HEK293 (cell line): ENCODE data around the gene NHERF2.

Experiments
- CTCF ChIA-PET: fragments of 350-600 bp; formaldehyde crosslinking; extraction: SDS; loops from one replicate; lab custom pipeline; 2021; ENCODE audit warnings: antibody characterized with exemption; lab: Yijun Ruan, JAX
- POLR2A ChIA-PET: fragments of 300-600 bp; formaldehyde crosslinking; extraction: SDS; loops from one replicate; lab custom pipeline; 2020; ENCODE audit warnings: antibody characterized with exemption, inconsistent platforms; lab: Yijun Ruan, JAX
- H3K27ac ChIP-seq: fragments of 200-500 bp; sonication (Bioruptor generic); 2 replicates; pipeline ENCODE4 v1.5.1; 2014; ENCODE audit warnings: low read depth, low read length, control low read depth, inconsistent platforms; ENCODE audit errors: extremely low read depth
- H3K36me3 ChIP-seq, 2 experiments: fragments of 200-500 bp in 1 of 2; sonication (Bioruptor generic) in 1 of 2; 1 replicate in 1 of 2; 2 replicates in 1 of 2; pipeline ENCODE4 v1.5.1; 2014 to 2017; ENCODE audit warnings: inconsistent platforms in 2 of 2, low read length in 2 of 2; ENCODE audit not compliant: control insufficient read depth in 2 of 2, insufficient read depth in 1 of 2
- H3K4me1 ChIP-seq: fragments of 200-500 bp; sonication (Bioruptor generic); 2 replicates; pipeline ENCODE4 v1.5.1; 2014; ENCODE audit warnings: mild to moderate bottlenecking, low read length, inconsistent platforms; ENCODE audit not compliant: control insufficient read depth, insufficient read depth
- H3K4me3 ChIP-seq: 2 replicates; pipeline ENCODE4 v1.5.1; 2011; ENCODE audit warnings: low read depth, mild to moderate bottlenecking, control low read depth, low read length, moderate library complexity
- H3K9me3 ChIP-seq: fragments of 200-500 bp; sonication (Bioruptor generic); 2 replicates; pipeline ENCODE4 v1.5.1; 2014; ENCODE audit warnings: low read depth, low read length, inconsistent platforms; ENCODE audit not compliant: control insufficient read depth, insufficient read depth
- BCL11A ChIP-seq: fragments of 450-650 bp; formaldehyde crosslinking; IDR thresholded peaks from 2 replicates; pipeline ENCODE4 v1.5.1; 2016; ENCODE audit warnings: low read depth, missing biosample characterization, missing genetic modification characterization
- FEZF1 ChIP-seq: fragments of 450-650 bp; formaldehyde crosslinking; IDR thresholded peaks from 2 replicates; pipeline ENCODE4 v1.5.1; 2016; ENCODE audit warnings: missing biosample characterization, missing genetic modification characterization
- KLF16 ChIP-seq: fragments of 450-650 bp; formaldehyde crosslinking; IDR thresholded peaks from 2 replicates; pipeline ENCODE4 v1.5.1; 2017; ENCODE audit warnings: missing biosample characterization, missing genetic modification characterization
- SP3 ChIP-seq: fragments of 450-650 bp; formaldehyde crosslinking; IDR thresholded peaks from 2 replicates; pipeline ENCODE4 v1.5.1; 2016; ENCODE audit warnings: missing biosample characterization, missing genetic modification characterization
- ZFP3 ChIP-seq: fragments of 450-650 bp; formaldehyde crosslinking; IDR thresholded peaks from 2 replicates; pipeline ENCODE4 v1.5.1; 2016; ENCODE audit warnings: low read depth, missing biosample characterization, missing genetic modification characterization
- ZFP69B ChIP-seq: fragments of 450-650 bp; formaldehyde crosslinking; IDR thresholded peaks from 2 replicates; pipeline ENCODE4 v1.5.1; 2016; ENCODE audit warnings: missing biosample characterization, missing genetic modification characterization
- ZNF132 ChIP-seq: fragments of 450-650 bp; formaldehyde crosslinking; IDR thresholded peaks from 2 replicates; pipeline ENCODE4 v1.5.1; 2017; ENCODE audit warnings: missing biosample characterization, missing genetic modification characterization, borderline replicate concordance
- ZNF19 ChIP-seq: fragments of 450-650 bp; formaldehyde crosslinking; IDR thresholded peaks from 2 replicates; pipeline ENCODE4; 2016; ENCODE audit warnings: missing biosample characterization, missing genetic modification characterization, low read depth
- ZNF24 ChIP-seq: fragments of 450-650 bp; formaldehyde crosslinking; IDR thresholded peaks from 2 replicates; pipeline ENCODE4 v1.5.1; 2016; ENCODE audit warnings: missing biosample characterization, missing genetic modification characterization
- ZNF324 ChIP-seq: fragments of 450-650 bp; formaldehyde crosslinking; IDR thresholded peaks from 2 replicates; pipeline ENCODE4 v1.5.1; 2016; ENCODE audit warnings: missing biosample characterization, missing genetic modification characterization
- ZNF433 ChIP-seq: fragments of 450-650 bp; formaldehyde crosslinking; IDR thresholded peaks from 2 replicates; pipeline ENCODE4 v1.5.1; 2016; ENCODE audit warnings: missing biosample characterization, missing genetic modification characterization, low read depth
- ZNF548 ChIP-seq: fragments of 450-650 bp; formaldehyde crosslinking; IDR thresholded peaks from 2 replicates; pipeline ENCODE4 v1.5.1; 2016; ENCODE audit warnings: missing biosample characterization, missing genetic modification characterization
- ZNF610 ChIP-seq: fragments of 450-650 bp; formaldehyde crosslinking; IDR thresholded peaks from 2 replicates; pipeline ENCODE4 v1.5.1; 2016; ENCODE audit warnings: missing biosample characterization, missing genetic modification characterization, borderline replicate concordance
- ZNF791 ChIP-seq: fragments of 450-650 bp; formaldehyde crosslinking; IDR thresholded peaks from 2 replicates; pipeline ENCODE4 v1.5.1; 2016; ENCODE audit warnings: missing biosample characterization, missing genetic modification characterization
- ZSCAN16 ChIP-seq: fragments of 450-650 bp; formaldehyde crosslinking; IDR thresholded peaks from 2 replicates; pipeline ENCODE4 v1.5.1; 2016; ENCODE audit warnings: missing biosample characterization, missing genetic modification characterization
- TF ChIP-seq, protein P1 (sequence below): fragments of 450-650 bp; formaldehyde crosslinking; IDR thresholded peaks from 2 replicates; pipeline ENCODE4 v1.5.1; 2016; ENCODE audit warnings: missing biosample characterization, missing genetic modification characterization, low read depth
- TF ChIP-seq, protein P2 (sequence below): fragments of 450-650 bp; formaldehyde crosslinking; IDR thresholded peaks from 2 replicates; pipeline ENCODE4 v1.5.1; 2016; ENCODE audit warnings: missing biosample characterization, missing genetic modification characterization
- TF ChIP-seq, protein P3 (sequence below): fragments of 450-650 bp; formaldehyde crosslinking; IDR thresholded peaks from 2 replicates; pipeline ENCODE4 v1.5.1; 2016; ENCODE audit warnings: missing biosample characterization, missing genetic modification characterization
- TF ChIP-seq, protein P4 (sequence below): fragments of 450-650 bp; formaldehyde crosslinking; IDR thresholded peaks from 2 replicates; pipeline ENCODE4 v1.5.1; 2017; ENCODE audit warnings: missing biosample characterization, missing genetic modification characterization

The NHERF2 gene

DNA sequence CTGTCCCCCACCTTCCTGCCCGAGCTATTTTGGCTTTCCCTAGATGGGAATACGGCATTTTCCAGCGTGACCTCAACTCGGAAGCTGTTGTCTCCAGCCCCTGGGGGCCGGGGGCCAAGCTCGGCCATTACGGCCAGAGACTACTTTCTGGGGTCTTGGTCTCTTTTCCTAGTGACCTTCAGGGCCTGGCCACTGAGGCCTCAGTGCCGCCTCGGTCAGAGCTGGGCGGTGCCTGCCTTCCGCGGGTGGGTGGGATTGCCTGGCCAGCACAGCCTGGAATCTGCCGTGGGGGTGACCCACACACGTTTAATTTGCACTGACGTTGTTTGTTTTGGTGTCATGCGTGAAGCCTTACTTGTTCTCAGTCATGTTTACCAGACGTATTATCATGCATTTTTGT is 50.3 kb downstream of the NHERF2 start (continued):
- TF ChIP-seq, protein P1, sequence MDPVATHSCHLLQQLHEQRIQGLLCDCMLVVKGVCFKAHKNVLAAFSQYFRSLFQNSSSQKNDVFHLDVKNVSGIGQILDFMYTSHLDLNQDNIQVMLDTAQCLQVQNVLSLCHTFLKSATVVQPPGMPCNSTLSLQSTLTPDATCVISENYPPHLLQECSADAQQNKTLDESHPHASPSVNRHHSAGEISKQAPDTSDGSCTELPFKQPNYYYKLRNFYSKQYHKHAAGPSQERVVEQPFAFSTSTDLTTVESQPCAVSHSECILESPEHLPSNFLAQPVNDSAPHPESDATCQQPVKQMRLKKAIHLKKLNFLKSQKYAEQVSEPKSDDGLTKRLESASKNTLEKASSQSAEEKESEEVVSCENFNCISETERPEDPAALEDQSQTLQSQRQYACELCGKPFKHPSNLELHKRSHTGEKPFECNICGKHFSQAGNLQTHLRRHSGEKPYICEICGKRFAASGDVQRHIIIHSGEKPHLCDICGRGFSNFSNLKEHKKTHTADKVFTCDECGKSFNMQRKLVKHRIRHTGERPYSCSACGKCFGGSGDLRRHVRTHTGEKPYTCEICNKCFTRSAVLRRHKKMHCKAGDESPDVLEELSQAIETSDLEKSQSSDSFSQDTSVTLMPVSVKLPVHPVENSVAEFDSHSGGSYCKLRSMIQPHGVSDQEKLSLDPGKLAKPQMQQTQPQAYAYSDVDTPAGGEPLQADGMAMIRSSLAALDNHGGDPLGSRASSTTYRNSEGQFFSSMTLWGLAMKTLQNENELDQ (tag by site-specific recombination): no peak
- TF ChIP-seq ZNF132 (tag by site-specific recombination): no peak
- no peak for TF ChIP-seq ZNF433 (tag by site-specific recombination)
- TF ChIP-seq FEZF1 (tag by site-specific recombination): no peak
- TF ChIP-seq ZNF791 (tag by site-specific recombination): no peak
- TF ChIP-seq ZNF548: no peak

DNA sequence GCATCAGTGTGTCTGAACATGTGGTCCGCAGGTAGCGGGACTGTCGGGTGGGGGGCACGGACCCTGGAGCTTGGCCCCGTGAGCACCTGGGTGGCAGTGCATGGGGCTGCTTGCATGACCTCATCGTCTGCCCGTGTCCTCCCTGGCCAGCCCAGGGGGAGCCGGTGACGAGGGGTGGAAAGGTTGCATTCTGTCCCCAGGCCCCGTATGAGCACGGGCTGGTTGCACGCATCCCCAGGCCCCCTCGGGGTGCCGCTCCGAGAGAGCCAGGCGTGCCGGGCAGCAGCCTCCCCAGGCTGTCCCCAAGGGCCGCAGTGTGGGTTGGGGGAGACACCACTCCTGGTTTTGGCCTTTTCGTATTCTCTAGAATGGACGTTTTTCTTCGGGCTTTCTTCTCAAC is 51.0 kb downstream of the NHERF2 start:
- H3K4me3 ChIP-seq: no peak overlapping the region
- no peaks in the 10 kb centered on the region for H3K4me1 ChIP-seq
- no peak overlapping the region for H3K27ac ChIP-seq
- POLR2A ChIA-PET: interaction anchor here (0.6 kb wide), 1 partner anchor 78 kb away, joined by 3 read pairs; the partner anchor contains the start of gene TRAF7
- CTCF ChIA-PET: interaction anchor here (0.6 kb wide), 1 partner anchor 12 kb away, joined by 3 read pairs; no protein-coding TSS in a partner anchor
- H3K36me3 ChIP-seq: peaks cover 0 to 89% of the 10 kb centered on the region in 2 experiments; a peak in 1 of 3 replicates
- H3K9me3 ChIP-seq: no peaks in the 10 kb centered on the region
- TF ChIP-seq ZNF324 (tag by site-specific recombination): no peak
- TF ChIP-seq ZNF610: no peak
- TF ChIP-seq ZNF19: no peak
- TF ChIP-seq, protein P2, sequence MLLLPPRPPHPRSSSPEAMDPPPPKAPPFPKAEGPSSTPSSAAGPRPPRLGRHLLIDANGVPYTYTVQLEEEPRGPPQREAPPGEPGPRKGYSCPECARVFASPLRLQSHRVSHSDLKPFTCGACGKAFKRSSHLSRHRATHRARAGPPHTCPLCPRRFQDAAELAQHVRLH: no peak
- no peak for TF ChIP-seq KLF16 (tag by site-specific recombination)
- TF ChIP-seq ZNF24 (tag by site-specific recombination): no peak
- TF ChIP-seq, protein P3, sequence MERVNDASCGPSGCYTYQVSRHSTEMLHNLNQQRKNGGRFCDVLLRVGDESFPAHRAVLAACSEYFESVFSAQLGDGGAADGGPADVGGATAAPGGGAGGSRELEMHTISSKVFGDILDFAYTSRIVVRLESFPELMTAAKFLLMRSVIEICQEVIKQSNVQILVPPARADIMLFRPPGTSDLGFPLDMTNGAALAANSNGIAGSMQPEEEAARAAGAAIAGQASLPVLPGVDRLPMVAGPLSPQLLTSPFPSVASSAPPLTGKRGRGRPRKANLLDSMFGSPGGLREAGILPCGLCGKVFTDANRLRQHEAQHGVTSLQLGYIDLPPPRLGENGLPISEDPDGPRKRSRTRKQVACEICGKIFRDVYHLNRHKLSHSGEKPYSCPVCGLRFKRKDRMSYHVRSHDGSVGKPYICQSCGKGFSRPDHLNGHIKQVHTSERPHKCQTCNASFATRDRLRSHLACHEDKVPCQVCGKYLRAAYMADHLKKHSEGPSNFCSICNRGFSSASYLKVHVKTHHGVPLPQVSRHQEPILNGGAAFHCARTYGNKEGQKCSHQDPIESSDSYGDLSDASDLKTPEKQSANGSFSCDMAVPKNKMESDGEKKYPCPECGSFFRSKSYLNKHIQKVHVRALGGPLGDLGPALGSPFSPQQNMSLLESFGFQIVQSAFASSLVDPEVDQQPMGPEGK (tag by site-specific recombination): no peak
- TF ChIP-seq ZFP69B: no peak
- TF ChIP-seq BCL11A (tag by site-specific recombination): no peak
- TF ChIP-seq SP3 (tag by site-specific recombination): no peak
- TF ChIP-seq, protein P4, sequence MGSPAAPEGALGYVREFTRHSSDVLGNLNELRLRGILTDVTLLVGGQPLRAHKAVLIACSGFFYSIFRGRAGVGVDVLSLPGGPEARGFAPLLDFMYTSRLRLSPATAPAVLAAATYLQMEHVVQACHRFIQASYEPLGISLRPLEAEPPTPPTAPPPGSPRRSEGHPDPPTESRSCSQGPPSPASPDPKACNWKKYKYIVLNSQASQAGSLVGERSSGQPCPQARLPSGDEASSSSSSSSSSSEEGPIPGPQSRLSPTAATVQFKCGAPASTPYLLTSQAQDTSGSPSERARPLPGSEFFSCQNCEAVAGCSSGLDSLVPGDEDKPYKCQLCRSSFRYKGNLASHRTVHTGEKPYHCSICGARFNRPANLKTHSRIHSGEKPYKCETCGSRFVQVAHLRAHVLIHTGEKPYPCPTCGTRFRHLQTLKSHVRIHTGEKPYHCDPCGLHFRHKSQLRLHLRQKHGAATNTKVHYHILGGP (tag by site-specific recombination): no peak

DNA sequence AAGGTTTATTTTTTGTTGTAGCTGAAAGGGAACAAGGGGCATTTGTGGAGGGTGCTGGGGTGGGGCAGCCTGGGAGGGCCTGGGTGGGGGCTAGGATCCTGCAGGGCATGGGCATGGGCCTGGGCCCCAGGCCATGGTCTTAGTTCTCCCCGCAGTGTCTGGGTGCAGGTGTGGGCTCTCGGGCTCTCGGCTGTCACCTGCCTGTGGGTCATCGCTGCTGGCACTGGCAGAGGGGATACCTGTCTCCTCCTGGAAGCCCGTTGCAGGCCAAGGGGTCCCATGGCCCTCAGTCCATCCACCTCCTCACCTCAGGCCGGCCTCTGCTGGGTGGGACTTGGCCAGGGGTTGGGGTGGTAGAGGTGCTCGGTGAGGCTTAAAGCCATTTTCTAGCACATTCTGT is 51.4 kb downstream of the NHERF2 start:
- Histone ChIP-seq H3K36me3 (peaks cover 0 to 89% of the 10 kb centered on the region in 2 experiments; a peak in 1 of 3 replicates), H3K4me3 (no peak overlapping the region), H3K9me3 (no peaks in the 10 kb centered on the region), H3K4me1 (no peaks in the 10 kb centered on the region), H3K27ac (no peak overlapping the region)
- ChIA-PET CTCF (interaction anchor here (0.6 kb wide), 1 partner anchor 12 kb away, joined by 3 read pairs; no protein-coding TSS in a partner anchor), POLR2A (interaction anchor here (0.6 to 1.2 kb wide), 2 partner anchors 77 kb away, joined by 3 to 4 read pairs; partner anchors contain the start of gene TRAF7)
- TF ChIP-seq ZSCAN16 (no peak), ZFP3 (tag by site-specific recombination) (no peak)
